Hematopoietic multipotent progenitor cell treated with erythropoietin and hydrocortisone succinate and interleukin-3 and kit ligand, for 4 days (in vitro differentiated cells): ENCODE results near the gene PSMG3.

Source experiments
- DNase-seq: peaks from one replicate; pipeline ENCODE4 v3.0.0-alpha.2; 2015

PSMG3 gene

GRCh38 chr7:1542841-1543747, 26.7 kb downstream of the PSMG3 start:
- no peak for DNase-seq

DNA sequence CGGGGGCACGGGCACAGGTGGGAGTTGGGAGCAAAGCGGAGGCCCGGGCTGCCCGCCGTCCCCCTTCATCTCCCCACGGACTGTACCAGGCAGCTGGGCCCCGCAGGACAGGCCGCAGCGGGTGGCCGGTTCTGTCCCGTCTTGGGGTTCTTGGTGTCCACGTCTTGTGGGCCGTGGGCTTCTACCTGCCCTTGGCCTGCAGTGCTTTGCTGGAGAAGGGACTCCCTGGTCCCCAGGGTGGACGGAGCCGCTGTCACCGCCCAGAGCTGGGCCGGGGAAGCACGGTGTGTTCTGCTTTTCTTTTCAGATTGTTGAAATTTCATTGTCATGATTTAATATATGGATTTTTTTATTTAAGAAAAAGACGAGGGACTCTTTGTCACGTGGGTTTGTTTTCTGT, 27.5 kb downstream of the PSMG3 start:
- no peak for DNase-seq

- DNase-seq: no peak
Measured at GRCh38 chr7:1541431-1542162, 28.2 kb downstream of the PSMG3 start.

GRCh38 chr7:1540776-1541271, 29.0 kb downstream of the PSMG3 start:
- no peak for DNase-seq

DNA sequence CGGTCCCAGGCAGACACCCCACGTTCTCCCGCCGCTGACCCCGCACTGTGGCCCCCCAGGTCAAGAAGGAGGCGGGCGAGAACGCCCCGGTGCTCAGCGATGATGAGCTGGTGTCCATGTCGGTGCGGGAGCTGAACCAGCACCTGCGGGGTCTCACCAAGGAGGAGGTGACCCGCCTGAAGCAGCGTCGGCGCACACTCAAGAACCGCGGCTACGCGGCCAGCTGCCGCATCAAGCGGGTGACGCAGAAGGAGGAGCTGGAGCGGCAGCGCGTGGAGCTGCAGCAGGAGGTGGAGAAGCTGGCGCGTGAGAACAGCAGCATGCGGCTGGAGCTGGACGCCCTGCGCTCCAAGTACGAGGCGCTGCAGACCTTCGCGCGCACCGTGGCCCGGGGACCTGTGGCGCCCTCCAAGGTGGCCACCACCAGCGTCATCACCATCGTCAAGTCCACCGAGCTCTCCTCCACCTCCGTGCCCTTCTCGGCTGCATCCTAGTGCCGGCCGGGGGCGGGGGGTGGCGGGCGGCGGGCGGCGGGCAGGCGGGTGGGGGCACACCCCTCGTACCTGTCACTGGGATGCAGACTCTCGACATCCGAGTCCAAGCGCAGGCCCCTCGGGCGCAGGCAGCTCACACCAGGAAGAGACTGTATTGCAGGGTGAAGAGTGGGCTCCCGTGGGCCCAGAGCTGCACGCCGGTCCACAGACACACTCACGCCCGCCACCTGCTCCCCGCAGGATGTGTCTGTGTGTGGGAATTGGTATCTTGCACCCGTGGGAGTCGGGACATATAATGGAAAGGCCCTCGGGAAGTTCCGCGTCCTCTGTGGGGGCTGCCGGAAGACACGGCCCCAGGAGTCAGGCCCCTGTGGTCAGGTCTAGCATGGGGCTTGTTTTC, 29.7 kb downstream of the PSMG3 start:
- no peak for DNase-seq

- DNase-seq: no peak
Measured at GRCh38 chr7:1539181-1539881, 30.5 kb downstream of the PSMG3 start.

GRCh38 chr7:1538544-1539180, 31.2 kb downstream of the PSMG3 start:
- no peak for DNase-seq

DNA sequence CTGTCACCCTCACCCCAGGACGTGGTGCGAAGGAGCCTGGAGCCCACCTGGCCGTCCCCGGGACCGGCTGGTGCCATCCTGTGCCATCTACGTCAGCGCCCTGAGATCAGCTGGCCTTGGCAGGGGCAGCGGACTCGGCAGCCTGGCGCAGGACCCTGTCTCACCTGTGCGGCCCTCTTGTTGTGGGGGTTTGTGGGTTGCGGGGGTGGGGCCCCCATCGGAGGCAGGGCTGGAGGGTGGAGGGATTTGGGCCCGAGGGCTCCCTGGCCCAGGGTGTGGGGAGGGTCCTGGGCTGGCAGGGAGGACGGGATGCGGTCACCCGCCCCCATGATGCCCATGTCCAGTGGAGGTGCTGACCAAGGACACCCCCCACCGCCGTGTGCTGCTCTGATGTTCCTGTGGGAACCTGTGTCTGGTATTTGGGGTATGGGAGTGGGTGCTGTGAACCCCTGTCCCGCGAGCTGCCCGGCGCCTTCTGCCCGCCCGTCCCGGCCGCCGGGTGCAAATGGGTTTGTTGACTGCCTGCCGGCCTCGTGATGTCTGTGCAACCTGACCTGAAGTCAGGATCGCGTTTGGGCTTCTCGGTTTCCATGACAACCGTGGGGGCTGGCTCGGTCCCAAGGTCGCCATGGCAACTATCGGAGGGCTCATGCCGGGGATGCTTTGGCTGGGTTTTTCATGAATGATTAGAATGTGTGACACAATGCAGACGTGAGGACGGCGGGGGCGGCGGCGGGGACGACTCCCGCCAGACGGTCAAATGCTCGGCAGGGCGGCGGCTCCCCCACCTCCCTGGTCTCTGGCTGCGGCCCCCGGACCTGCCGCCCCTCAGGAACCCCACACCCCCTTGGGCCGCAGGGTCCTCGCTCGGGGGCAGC, 32.1 kb downstream of the PSMG3 start:
- peak; percentile 83 for DNase-seq

DNA sequence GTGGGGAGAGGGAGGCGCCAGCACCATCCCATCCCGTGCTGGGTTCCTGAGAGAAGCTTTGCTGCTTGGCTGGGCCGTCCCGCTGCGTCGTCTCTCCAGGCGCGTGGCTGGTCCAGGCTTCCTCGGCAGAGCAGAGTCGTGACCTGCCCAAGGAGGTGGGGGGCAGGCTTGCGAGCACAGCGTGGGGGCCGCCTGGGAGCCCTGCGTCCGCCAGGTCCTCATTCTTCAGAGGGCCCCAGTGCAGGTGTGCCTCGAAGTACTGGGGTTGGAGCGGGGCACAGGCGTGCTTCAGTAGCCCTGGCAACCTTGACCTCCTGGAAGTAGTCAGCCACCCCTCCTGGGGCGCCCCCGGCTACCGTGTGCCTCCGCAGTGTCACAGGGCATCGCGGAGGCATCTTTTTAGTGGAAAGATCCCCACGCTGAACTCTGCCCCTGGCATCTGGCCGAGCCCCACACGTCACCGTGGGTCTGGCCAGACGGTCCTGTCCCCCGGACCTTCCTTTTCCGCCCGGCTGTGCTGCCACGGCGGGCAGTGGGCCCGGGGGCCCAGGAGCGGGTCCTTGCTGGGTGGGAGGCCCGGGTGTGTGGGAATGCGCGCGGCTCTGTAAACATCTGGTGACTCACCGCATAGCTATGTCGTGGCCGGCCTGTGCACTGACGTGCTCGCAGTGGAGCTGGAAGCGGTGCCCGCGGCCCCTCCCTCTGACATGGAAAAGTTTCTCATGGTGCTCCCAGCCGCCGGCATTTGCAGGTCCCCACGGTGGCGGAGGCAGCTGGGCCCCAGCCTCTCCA, 32.9 kb downstream of the PSMG3 start:
- DNase-seq: no peak

- DNase-seq: no peak
Measured at GRCh38 chr7:1536455-1536742, 33.4 kb downstream of the PSMG3 start.

DNA sequence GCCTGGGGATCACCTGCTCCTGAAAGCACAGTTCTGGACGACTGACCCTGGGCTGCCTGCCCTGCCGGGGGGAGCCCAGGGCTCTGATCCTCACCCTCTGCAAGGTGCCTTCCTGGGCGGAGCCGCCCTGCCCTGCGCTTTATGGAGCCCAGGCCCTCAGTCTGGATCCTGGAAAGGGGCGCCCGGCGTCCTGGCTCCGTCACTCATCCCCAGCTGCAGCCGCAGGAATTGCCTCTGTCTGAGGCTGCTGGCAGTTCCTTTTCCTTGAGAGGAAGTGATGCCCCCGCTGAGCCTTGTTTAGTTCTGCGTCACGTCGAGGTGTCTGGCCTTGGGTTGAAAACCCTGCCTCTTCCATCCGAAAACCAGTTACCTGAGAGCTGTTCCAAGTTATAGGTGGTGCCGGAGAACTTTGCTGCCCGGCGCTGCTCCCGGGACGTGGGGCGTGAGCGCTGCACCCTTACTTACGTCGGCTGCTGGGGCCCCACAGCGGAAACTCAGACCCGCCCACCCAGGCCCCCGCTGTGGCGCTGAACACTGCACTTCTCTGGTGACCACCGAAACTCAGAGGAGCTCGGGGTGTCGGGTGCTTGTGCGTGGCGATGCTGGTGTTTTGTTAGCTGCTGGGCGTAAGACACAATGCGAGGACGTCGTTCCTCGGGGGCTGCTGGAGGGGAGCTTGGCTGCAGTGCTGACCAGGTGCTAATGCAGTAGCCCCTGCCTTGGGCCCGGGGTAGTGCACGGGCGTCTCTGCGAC, 34.0 kb downstream of the PSMG3 start:
- no peak for DNase-seq

DNA sequence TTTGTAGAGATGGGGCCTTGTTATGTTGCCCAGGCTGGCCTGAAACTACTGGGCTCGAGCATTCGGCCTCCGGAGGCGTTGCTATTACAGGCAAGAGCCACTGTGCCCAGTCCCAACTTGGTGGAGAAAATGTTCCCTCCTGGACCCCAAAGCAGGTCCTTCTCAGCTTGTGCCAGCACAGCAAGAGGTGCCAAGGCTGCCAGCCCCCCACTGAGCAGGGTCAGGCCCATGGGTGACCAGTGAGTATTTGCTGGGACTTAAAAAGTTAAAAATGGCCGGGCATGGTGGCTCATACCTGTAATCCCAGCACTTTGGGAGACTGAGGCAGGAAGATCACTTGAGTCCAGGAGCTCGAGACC, 34.8 kb downstream of the PSMG3 start:
- no peak for DNase-seq

GRCh38 chr7:1534330-1535099, 35.3 kb downstream of the PSMG3 start:
- DNase-seq: no peak

DNA sequence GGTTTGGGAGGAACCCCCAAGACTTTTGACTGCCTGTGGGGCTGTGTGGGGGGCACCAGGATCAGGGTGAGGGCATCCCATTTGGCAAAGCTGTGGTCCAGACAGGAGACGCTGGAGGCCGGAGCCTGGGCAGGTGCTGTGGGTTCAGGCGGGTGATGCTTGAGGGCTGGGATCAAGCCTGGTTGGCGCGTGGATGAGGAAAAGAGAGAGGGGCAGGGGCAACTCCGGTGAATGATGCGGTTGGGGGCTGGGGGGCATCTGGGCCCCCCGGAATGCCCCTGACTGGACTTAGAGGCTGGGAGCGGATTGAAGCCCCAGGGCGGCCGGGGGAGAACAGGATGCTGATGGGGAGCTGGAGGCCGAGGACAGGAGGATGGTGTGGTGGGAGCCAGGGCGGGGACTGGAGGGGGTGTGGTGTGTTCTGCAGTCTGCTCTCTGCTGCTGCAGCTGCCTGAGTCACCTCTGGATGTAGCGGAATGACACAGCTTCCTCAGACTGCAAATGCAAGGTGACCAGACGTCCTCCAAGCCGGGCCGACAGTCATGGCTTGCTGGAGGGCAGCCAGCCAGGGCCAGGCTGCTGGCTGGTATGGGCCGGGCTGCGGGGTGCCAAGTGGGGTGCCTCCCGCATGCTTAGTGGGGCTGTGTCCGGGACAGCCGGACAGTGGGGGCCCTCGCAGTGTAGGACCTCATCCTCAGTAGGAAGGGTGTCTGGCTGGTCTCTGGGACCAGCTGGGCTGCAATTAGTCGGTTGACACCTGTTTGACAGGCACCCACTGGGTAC, 36.1 kb downstream of the PSMG3 start:
- peak; percentile 64 for DNase-seq

DNA sequence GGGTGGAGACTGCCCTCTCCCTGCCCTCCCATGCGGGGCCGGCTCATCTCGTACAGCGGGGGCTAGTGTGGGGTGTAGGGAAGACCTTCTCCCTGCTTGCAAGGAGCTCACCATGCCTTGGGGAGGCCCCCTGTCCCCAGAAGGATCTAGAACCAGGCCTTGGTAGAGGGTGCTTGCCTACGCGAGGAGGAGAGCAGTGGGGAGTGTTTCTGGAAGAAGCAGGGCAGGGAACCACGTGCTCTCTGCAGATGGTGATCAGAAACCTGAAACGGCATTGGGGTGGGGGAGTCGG, 36.6 kb downstream of the PSMG3 start:
- no peak for DNase-seq

DNA sequence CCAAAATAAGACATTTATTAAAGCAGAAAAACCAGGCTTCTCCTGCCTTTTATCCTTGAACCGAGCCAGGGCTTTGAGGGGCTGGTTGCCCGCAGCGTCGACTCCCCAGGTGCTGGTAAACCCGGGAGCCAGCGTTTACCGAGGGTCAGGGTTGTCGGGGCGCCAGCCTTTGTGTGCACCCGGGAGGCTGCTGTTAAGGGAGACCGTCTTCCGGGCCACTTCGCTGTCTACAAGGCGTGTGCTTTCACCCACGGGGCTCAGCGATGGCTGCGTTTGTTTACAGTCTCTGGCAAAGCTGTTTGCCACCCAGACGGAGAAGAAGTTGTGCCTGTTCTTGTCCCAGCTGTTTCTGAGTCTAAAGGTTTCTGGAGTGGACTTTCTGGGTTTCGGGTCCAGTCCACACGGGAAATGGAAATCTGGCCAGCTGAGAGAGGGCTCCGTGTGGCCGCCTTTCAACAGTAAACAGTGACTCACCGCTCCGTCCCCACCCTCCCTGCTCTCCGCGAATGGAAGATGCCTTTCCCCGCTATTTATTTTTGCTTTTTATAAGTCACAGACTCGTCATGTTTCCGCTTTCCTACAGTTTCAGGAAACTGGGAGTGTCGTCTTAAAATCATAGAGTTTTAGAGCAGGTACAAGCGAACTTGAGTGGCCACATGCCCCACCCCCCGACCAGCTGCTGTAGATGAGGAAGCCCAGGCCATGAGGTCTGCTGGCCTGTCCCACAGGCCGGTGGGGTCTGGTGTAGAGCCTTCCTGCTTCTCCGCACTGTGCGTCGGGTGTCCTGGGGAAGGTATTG, 37.2 kb downstream of the PSMG3 start:
- DNase-seq: peak; percentile 80

- DNase-seq: no peak
Measured at GRCh38 chr7:1531979-1532455, 37.8 kb downstream of the PSMG3 start.
